Panc1 (cell line): Measurements from ENCODE around the gene CELF2. TPM values are rescaled to one million over a fixed set of nuclear protein-coding genes. Genes with fewer than 3 reads are reported as not detected.

Experiments
- ATAC-seq: fragments of 200-7000 bp; cut with Tn5 transposase; 2 replicates; pipeline ENCODE4 v1.9.1; 2020; ENCODE audit warnings: mild to moderate bottlenecking, moderate library complexity
- BruUV-seq: library from RNA; stranded (reverse); fragments of 400-500 nt; replicated peaks from 2 replicates; lab custom pipeline; 2021; lab: Mats Ljungman, UMichigan
- CTCF ChIA-PET: fragments of 300-600 bp; sonication (Branson Sonifier 250); formaldehyde crosslinking; loops from one replicate; lab custom pipeline; 2022; ENCODE audit warnings: antibody characterized with exemption; lab: Charles Lee
- POLR2A ChIA-PET: fragments of 300-600 bp; sonication (Branson Sonifier 250); formaldehyde crosslinking; loops from one replicate; lab custom pipeline; 2022; ENCODE audit warnings: antibody characterized with exemption; lab: Charles Lee
- DNase-seq: peaks from one replicate; pipeline ENCODE4 v3.0.0-alpha.2; 2010; ENCODE audit warnings: low read depth, low spot score
- H3K27ac ChIP-seq: 2 replicates; pipeline ENCODE4 v1.5.1; 2011; ENCODE audit warnings: mild to moderate bottlenecking, low read length, inconsistent platforms
- H3K27me3 ChIP-seq: fragments of 200-500 bp; sonication (Bioruptor generic); 2 replicates; pipeline ENCODE4 v1.6.0; 2014; ENCODE audit warnings: low read length, inconsistent platforms; ENCODE audit not compliant: control insufficient read depth, insufficient read depth
- H3K36me3 ChIP-seq: fragments of 200-500 bp; sonication (Bioruptor generic); 2 replicates; pipeline ENCODE4 v1.5.1; 2014; ENCODE audit warnings: inconsistent platforms, mild to moderate bottlenecking, low read length, moderate library complexity; ENCODE audit not compliant: control insufficient read depth, insufficient read depth
- H3K4me1 ChIP-seq: 2 replicates; pipeline ENCODE4 v1.5.1; 2011; ENCODE audit warnings: inconsistent platforms, mild to moderate bottlenecking, low read length, moderate library complexity; ENCODE audit not compliant: control insufficient read depth, insufficient read depth
- H3K4me3 ChIP-seq, 2 experiments: 2 replicates each; pipeline ENCODE4 v1.5.1; 2011 to 2012; ENCODE audit warnings: low read depth in 2 of 2, low read length in 2 of 2, mild to moderate bottlenecking in 2 of 2, inconsistent platforms in 1 of 2, moderate library complexity in 1 of 2
- H3K9me3 ChIP-seq: fragments of 200-500 bp; sonication (Bioruptor generic); 2 replicates; pipeline ENCODE4 v1.5.1; 2014; ENCODE audit warnings: low read depth, mild to moderate bottlenecking, inconsistent platforms, low read length, moderate library complexity; ENCODE audit not compliant: control insufficient read depth, insufficient read depth
- POLR2AphosphoS5 ChIP-seq: IDR thresholded peaks from 2 replicates; pipeline ENCODE4 v1.6.1; 2012; ENCODE audit warnings: mild to moderate bottlenecking, low read depth, low read length, moderate library complexity
- SIN3A ChIP-seq: IDR thresholded peaks from 2 replicates; pipeline ENCODE4 v1.6.1; 2012; ENCODE audit warnings: low read depth, mild to moderate bottlenecking, low read length, moderate library complexity, borderline replicate concordance; ENCODE audit not compliant: insufficient read depth
- TCF7L2 ChIP-seq: IDR thresholded peaks from 2 replicates; pipeline ENCODE4 v1.6.1; 2011; ENCODE audit warnings: mild to moderate bottlenecking, low read depth, low read length, inconsistent platforms
- in situ Hi-C: cut with HindIII; loops from 2 replicates; pipeline ENCODE4 v1.10.0; 2016; ENCODE audit warnings: low sequenced_read_pairs, low pct_unique_long_range_greater_than_20kb
- intact Hi-C: fragments of 100-400 bp; cut with micrococcal nuclease; formaldehyde crosslinking; loops from one replicate; pipeline ENCODE4 v1.10.0; 2022; ENCODE audit not compliant: unreplicated experiment
- total RNA-seq: library from RNA; stranded (reverse); gene quantifications from one replicate; pipeline ENCODE4 v1.2.1, GENCODE V29; 2021; ENCODE audit not compliant: unreplicated experiment
- TF ChIP-seq, protein P1 (sequence below), 2 experiments: IDR thresholded peaks; 2 replicates each; pipeline ENCODE4 v1.6.1; 2011 to 2012; ENCODE audit warnings: low read depth in 2 of 2, control low read depth in 1 of 2, low read length in 1 of 2, mild to moderate bottlenecking in 1 of 2, moderate library complexity in 1 of 2; ENCODE audit not compliant: insufficient read depth in 1 of 2
- TF ChIP-seq, protein P2 (sequence below): fragments of 450-650 bp; IDR thresholded peaks from 2 replicates; pipeline ENCODE4 v1.5.1; 2017; ENCODE audit warnings: mild to moderate bottlenecking

The CELF2 gene
- total RNA-seq, 1 experiment from 2014 or later: 0.44 TPM

- ChIA-PET CTCF (interaction anchor here (0.7 kb wide), 1 partner anchor 11 kb away, joined by 4 read pairs; no protein-coding TSS in a partner anchor), POLR2A (no interaction called here)
- Histone ChIP-seq H3K4me1 (no peaks in the 10 kb centered on the region), H3K27me3 (no peaks in the 10 kb centered on the region), H3K9me3 (no peaks in the 10 kb centered on the region), H3K4me3 (no peak overlapping the region), H3K27ac (no peak overlapping the region), H3K36me3 (no peaks in the 10 kb centered on the region)
- DNase-seq: no peak
- intact Hi-C loops (no loop called here), in situ Hi-C loops (no loop called here)
- no peak for ATAC-seq
- no TSS peak for BruUV-seq
- TF ChIP-seq SIN3A: no peak
- TF ChIP-seq POLR2AphosphoS5: no peak
- TF ChIP-seq TCF7L2: no peak
- TF ChIP-seq, protein P1, sequence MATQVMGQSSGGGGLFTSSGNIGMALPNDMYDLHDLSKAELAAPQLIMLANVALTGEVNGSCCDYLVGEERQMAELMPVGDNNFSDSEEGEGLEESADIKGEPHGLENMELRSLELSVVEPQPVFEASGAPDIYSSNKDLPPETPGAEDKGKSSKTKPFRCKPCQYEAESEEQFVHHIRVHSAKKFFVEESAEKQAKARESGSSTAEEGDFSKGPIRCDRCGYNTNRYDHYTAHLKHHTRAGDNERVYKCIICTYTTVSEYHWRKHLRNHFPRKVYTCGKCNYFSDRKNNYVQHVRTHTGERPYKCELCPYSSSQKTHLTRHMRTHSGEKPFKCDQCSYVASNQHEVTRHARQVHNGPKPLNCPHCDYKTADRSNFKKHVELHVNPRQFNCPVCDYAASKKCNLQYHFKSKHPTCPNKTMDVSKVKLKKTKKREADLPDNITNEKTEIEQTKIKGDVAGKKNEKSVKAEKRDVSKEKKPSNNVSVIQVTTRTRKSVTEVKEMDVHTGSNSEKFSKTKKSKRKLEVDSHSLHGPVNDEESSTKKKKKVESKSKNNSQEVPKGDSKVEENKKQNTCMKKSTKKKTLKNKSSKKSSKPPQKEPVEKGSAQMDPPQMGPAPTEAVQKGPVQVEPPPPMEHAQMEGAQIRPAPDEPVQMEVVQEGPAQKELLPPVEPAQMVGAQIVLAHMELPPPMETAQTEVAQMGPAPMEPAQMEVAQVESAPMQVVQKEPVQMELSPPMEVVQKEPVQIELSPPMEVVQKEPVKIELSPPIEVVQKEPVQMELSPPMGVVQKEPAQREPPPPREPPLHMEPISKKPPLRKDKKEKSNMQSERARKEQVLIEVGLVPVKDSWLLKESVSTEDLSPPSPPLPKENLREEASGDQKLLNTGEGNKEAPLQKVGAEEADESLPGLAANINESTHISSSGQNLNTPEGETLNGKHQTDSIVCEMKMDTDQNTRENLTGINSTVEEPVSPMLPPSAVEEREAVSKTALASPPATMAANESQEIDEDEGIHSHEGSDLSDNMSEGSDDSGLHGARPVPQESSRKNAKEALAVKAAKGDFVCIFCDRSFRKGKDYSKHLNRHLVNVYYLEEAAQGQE (IDR thresholded peaks at IDR 0.05; ENCODE audit: insufficient read depth in 1 of 2, low read depth in 2 of 2, low read length in 1 of 2): no peak
Observed at GRCh38 chr10:11096422-11096821, 78.8 kb downstream of the CELF2 start.

- intact Hi-C loops: no loop called here
- BruUV-seq: no TSS peak
- TF ChIP-seq POLR2AphosphoS5: no peak
- TF ChIP-seq TCF7L2: no peak
- TF ChIP-seq, protein P2, sequence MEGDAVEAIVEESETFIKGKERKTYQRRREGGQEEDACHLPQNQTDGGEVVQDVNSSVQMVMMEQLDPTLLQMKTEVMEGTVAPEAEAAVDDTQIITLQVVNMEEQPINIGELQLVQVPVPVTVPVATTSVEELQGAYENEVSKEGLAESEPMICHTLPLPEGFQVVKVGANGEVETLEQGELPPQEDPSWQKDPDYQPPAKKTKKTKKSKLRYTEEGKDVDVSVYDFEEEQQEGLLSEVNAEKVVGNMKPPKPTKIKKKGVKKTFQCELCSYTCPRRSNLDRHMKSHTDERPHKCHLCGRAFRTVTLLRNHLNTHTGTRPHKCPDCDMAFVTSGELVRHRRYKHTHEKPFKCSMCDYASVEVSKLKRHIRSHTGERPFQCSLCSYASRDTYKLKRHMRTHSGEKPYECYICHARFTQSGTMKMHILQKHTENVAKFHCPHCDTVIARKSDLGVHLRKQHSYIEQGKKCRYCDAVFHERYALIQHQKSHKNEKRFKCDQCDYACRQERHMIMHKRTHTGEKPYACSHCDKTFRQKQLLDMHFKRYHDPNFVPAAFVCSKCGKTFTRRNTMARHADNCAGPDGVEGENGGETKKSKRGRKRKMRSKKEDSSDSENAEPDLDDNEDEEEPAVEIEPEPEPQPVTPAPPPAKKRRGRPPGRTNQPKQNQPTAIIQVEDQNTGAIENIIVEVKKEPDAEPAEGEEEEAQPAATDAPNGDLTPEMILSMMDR: no peak
- no peak for TF ChIP-seq SIN3A
- TF ChIP-seq, protein P1 (IDR thresholded peaks at IDR 0.05; ENCODE audit: insufficient read depth in 1 of 2, low read depth in 2 of 2, low read length in 1 of 2): no peak
- ChIA-PET CTCF (no interaction called here), POLR2A (no interaction called here)
- DNase-seq (no peak), ATAC-seq (no peak)
- no peaks in the 10 kb centered on the region for H3K9me3 ChIP-seq
- H3K27ac ChIP-seq: no peak overlapping the region
- no peaks in the 10 kb centered on the region for H3K27me3 ChIP-seq
- no peaks in the 10 kb centered on the region for H3K36me3 ChIP-seq
- no peaks in the 10 kb centered on the region for H3K4me1 ChIP-seq
- in situ Hi-C loops: no loop called here
- H3K4me3 ChIP-seq: no peak overlapping the region
Observed at GRCh38 chr10:11097686-11098085, 80.0 kb downstream of the CELF2 start.
